ENCODE results near the gene SLC29A1. TPM values are rescaled to one million over a fixed set of nuclear protein-coding genes. Genes with fewer than 3 reads are reported as not detected.
A peak's percentile ranks its signal among the peaks of the same experiment; 100 is the strongest.

SLC29A1 gene
- total and polyA plus RNA-seq, 2 of the 8 experiments (the other 6 are each of a cell fraction or from before 2014, with no cell fraction given): 187 to 558 TPM

- H2BK15ac ChIP-seq (ENCODE audit: low read length): no peak overlapping the region
- H3K56ac ChIP-seq (replicated peaks; ENCODE audit: insufficient read length, low read depth, low read length): no peak overlapping the region
- FAIRE-seq: no peak
- H2BK20ac ChIP-seq (ENCODE audit: low read length): no peak overlapping the region
- peak overlapping the region; percentile 33 to 60 (median 46) for H3K4me3 ChIP-seq (ENCODE audit: extremely low read depth in 1 of 4, insufficient read depth in 2 of 4, low read depth in 3 of 4, low read length in 4 of 4)
- H3K9me3 ChIP-seq (ENCODE audit: insufficient read depth in 2 of 2, low read depth in 1 of 2, low read length in 1 of 2): no peaks in the 10 kb centered on the region
- H2AK5ac ChIP-seq (ENCODE audit: low read depth, low read length): no peak overlapping the region
- H2BK12ac ChIP-seq (ENCODE audit: low read depth, low read length): no peak overlapping the region; the same call in 1 of the 2 replicates
- no peak overlapping the region for H3K14ac ChIP-seq (ENCODE audit: insufficient read length)
- no peak overlapping the region for H4K91ac ChIP-seq (replicated peaks; ENCODE audit: insufficient read length, low read length)
- 0% methylated on average over 6 of the region's 90 CpGs; no CpG with 5 or more reads in 1 of the 2 experiments for WGBS, 2 experiments (ENCODE audit: extremely low coverage in 1 of 2, insufficient coverage in 1 of 2, insufficient read length in 1 of 2, insufficient replicate concordance in 2 of 2, low coverage in 1 of 2, low lambda C conversion rate in 2 of 2, missing lambda C conversion rate in 1 of 2)
- 0 out of 2 replicates have a peak overlapping the region, but pooled peaks have one; percentile 4 for H2BK5ac ChIP-seq (ENCODE audit: low read depth, low read length)
- no peak overlapping the region for H3K4ac ChIP-seq (replicated peaks; ENCODE audit: insufficient read length, low read depth, low read length)
- H4K8ac ChIP-seq (ENCODE audit: extremely low read depth, insufficient read depth, low read length): no peak overlapping the region
- H3K79me1 ChIP-seq (ENCODE audit: low read depth, low read length): no peaks in the 10 kb centered on the region; the same call in 1 of the 2 replicates
- ChIA-PET CTCF (ENCODE audit: partially characterized antibody) (interaction anchor here (0.6 to 19.0 kb wide), 9 partner anchors 13 to 812 kb away, joined by 3 to 330 read pairs (median 4); partner anchors contain the start of genes AARS2 and SLC35B2), POLR2A (ENCODE audit: partially characterized antibody) (interaction anchor here (1.0 to 12.0 kb wide), 10 partner anchors 9 to 59 kb away, joined by 3 to 138 read pairs (median 7); partner anchors contain the start of genes AARS2, HSP90AB1 and SLC35B2)
- peaks cover 0 to 3% (median 1%) of the 10 kb centered on the region in 4 experiments; a peak in 2 of 7 replicates for H3K27me3 ChIP-seq (replicated peaks in 1 of 4; ENCODE audit: control insufficient read depth in 3 of 4, extremely low read depth in 1 of 4, insufficient read depth in 3 of 4, low read length in 3 of 4)
- H2AFZ ChIP-seq (ENCODE audit: low read length): no peak overlapping the region
- H3K23me2 ChIP-seq (ENCODE audit: low read depth, low read length): peaks cover 6% of the 10 kb centered on the region; the same call in 1 of the 2 replicates
- no peaks in the 10 kb centered on the region for H3K79me2 ChIP-seq (ENCODE audit: control insufficient read depth in 1 of 2, insufficient read depth in 2 of 2, low read length in 2 of 2)
- peaks cover 12 to 33% (median 14%) of the 10 kb centered on the region in 4 experiments for H3K4me1 ChIP-seq (replicated peaks in 1 of 4; ENCODE audit: control insufficient read depth in 3 of 4, insufficient read depth in 4 of 4, low read length in 3 of 4)
- no peak overlapping the region for H3K9ac ChIP-seq (replicated peaks in 1 of 4; ENCODE audit: extremely low read depth in 1 of 4, low read depth in 3 of 4, low read length in 3 of 4)
- no peak overlapping the region; the same call in 1 of the 2 replicates for H3K18ac ChIP-seq (ENCODE audit: extremely low read depth, low read length)
- H4K5ac ChIP-seq (ENCODE audit: insufficient read length, low read depth, low read length): no peak overlapping the region
- no peak overlapping the region for H3K27ac ChIP-seq (ENCODE audit: low read depth, low read length)
- DNase-seq (ENCODE audit: low read depth in 1 of 2, low spot score in 2 of 2): peak in 1 of 2 experiments; percentile 90
- H3K4me2 ChIP-seq (ENCODE audit: insufficient read depth in 1 of 2, low read depth in 2 of 2, low read length in 2 of 2): peak overlapping the region; percentile 74 to 82
- peaks cover 0 to 3% of the 10 kb centered on the region in 2 experiments for H4K20me1 ChIP-seq (replicated peaks in 1 of 2; ENCODE audit: control insufficient read depth in 1 of 2, insufficient read depth in 2 of 2, low read length in 2 of 2)
- TF ChIP-seq TAF1 (IDR thresholded peaks at IDR 0.05; ENCODE audit: low read depth, low read length) (peak; percentile 25; the same call in 1 of the 2 replicates), HDAC6 (IDR thresholded peaks at IDR 0.05; ENCODE audit: low read depth, low read length) (no peak)
- no peak overlapping the region for H3K23ac ChIP-seq (ENCODE audit: insufficient read length)
- H3K36me3 ChIP-seq (ENCODE audit: control insufficient read depth in 2 of 4, insufficient read depth in 4 of 4, low read length in 3 of 4): peaks cover 0 to 9% (median 3%) of the 10 kb centered on the region in 4 experiments; a peak in 4 of 8 replicates
- H2BK120ac ChIP-seq (replicated peaks; ENCODE audit: low read depth, low read length): no peak overlapping the region
Observed at GRCh38 chr6:44270526-44271405, 47.4 kb downstream of the SLC29A1 start.
